Renal cortex interstitium (tissue), 15 donors: Measurements from ENCODE around the gene CSN1S1. TPM values are rescaled to one million over a fixed set of nuclear protein-coding genes. Genes with fewer than 3 reads are reported as not detected.
"Not testable (repeated sequence)": the region's sequence is repeated elsewhere in the genome, so short reads cannot be mapped to it uniquely, and the experiment has no call there.

Experiments
- DNase-seq, 11 donors: peaks; one replicate each; pipeline ENCODE4 v3.0.0-alpha.2; 2013; ENCODE audit warnings: low read depth in 9 of 11, low spot score in 4 of 11; ENCODE audit errors: extremely low read depth in 1 of 11
- long read RNA-seq, 16 experiments: transcript quantifications; one replicate each; lab custom pipeline, GENCODE V29; 2026
- polyA plus RNA-seq, 3 donors: library from polyadenylated mRNA; unstranded; fragments of 120-200 nt; gene quantifications; one replicate each; pipeline ENCODE4 v1.2.1, GENCODE V29; 2013; ENCODE audit not compliant: insufficient read length in 3 of 3

CSN1S1 gene
- polyA plus RNA-seq = not detected
- long read RNA-seq, donor 1 = 0 reads
- long read RNA-seq, donor 2 = 0 reads
- long read RNA-seq, donor 3 = 0 reads
- long read RNA-seq, donor 4 = 0 reads
- long read RNA-seq, donor 5 = 0 reads
- long read RNA-seq, donor 6 = 0 reads
- long read RNA-seq, donor 7 = 0 reads
- long read RNA-seq, donor 8 = 0 reads
- long read RNA-seq, donor 9 = 0 reads
- long read RNA-seq, donor 10 = 0 reads
- long read RNA-seq, donor 11 = 0 reads
- long read RNA-seq, donor 12 = 0 reads
- long read RNA-seq, donor 13 = 0 reads
- long read RNA-seq, donor 14 = 0 reads
- long read RNA-seq, donor 15 = 0 reads
- long read RNA-seq, donor 16 = 0 reads

DNA sequence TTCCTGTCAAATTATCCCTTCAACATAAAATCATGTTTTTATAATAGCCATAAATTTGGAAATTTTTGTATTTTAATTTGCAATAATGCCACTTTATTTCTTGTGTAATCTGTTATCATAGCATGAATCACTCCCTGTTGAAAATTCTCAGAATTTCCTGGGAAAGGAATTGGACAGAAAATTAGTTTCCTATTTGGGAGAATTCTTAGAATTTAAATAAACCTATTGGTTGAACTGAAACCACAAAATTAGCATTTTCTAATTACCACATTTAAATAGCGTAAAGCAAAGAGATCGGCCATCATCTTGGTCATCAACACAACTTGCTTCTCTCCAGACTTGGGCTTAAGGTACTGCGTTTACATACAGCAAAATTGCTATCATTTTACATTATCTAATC, at the start of gene CSN1S1:
CSN1S1 (plus strand) TSS at position 301 of the 400 bp plus-strand sequence. CDS start 1,488 bp downstream, outside the sequence.
- DNase-seq = no peak

GRCh38 chr4:69881173-69881773, 49.6 kb upstream of the CSN1S1 start:
- DNase-seq = peak in 3 of 11 donors; percentile 20 to 32 (median 22)

- no peak for DNase-seq
Measured at GRCh38 chr4:69882150-69882549, 48.7 kb upstream of the CSN1S1 start.

DNA sequence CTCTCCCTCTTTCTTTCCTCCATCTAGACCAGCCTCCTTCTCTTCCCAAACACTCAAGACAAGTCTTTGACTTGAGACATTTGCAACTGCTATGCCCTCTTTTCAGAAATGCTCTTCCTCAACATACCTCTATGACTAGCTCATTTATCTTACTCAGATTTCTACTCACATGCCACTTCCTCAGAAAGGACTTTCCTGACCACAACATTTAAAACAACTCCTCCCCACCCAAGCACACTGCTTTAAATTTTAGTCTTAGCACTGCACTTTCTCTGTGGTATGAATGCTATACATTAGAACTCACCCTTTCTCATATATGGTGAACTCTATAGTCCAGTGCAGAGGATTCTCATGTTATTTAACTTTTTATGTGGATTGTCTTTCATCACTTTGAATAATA, 42.5 kb upstream of the CSN1S1 start:
- no peak for DNase-seq

DNA sequence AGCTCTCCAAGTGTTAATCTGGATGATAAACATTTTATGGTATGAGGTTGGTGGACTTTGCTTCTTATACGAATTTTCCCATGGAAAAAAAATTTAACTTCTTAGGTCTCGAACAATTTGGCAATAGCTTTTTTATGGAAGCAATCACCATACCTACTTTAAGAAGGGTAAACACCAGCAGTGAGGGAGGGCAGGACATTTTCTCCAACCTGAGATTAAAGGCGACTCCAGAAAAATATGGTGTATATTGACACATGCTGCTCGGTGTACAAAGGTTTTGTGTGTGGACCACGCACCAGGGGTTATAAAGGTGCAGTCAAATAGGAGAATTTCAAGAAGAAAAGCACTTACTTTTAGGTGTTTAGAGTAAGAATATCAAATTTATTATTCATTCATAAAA, 36.7 kb upstream of the CSN1S1 start:
- DNase-seq = no peak

GRCh38 chr4:69894721-69895120, 36.1 kb upstream of the CSN1S1 start:
- no peak for DNase-seq

GRCh38 chr4:69896530-69897116, 34.2 kb upstream of the CSN1S1 start:
- no peak for DNase-seq

DNA sequence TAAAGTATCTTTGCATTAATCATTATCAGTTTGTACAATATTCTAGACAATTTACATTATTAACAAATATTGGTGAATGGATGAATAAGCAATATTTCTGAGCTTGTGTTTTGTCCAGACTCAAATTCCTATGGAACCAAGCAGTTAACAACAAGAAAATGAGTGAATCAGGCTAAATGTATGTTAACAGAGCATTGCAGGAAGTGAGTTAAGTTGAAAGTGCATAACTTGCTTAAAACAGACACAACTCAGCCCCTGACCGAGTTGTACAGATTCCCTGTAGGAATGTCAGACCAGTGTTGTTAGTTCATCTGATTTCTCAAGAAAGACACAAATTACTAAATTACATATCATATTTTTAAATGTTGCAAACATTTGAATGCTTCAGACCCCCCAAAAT, 23.7 kb upstream of the CSN1S1 start:
- DNase-seq = no peak

DNA sequence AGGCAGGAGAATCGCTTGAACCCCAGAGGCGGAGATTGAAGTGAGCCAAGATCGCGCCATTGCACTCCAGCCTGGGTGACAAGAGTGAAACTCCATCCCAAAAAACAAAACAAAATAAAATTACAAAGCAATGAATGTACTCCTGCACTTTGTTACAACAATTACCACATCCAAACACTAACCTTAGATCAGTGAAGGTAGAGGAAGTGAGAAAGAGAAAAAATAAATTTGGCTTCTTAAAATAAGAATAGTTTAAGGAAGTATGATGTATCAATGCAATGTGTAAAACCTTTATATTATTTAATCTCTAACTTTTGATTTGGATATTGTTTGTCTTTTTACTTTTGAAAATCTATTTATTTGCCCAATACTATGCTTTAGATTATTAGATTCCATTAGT, 21.7 kb upstream of the CSN1S1 start:
- DNase-seq = no peak

DNA sequence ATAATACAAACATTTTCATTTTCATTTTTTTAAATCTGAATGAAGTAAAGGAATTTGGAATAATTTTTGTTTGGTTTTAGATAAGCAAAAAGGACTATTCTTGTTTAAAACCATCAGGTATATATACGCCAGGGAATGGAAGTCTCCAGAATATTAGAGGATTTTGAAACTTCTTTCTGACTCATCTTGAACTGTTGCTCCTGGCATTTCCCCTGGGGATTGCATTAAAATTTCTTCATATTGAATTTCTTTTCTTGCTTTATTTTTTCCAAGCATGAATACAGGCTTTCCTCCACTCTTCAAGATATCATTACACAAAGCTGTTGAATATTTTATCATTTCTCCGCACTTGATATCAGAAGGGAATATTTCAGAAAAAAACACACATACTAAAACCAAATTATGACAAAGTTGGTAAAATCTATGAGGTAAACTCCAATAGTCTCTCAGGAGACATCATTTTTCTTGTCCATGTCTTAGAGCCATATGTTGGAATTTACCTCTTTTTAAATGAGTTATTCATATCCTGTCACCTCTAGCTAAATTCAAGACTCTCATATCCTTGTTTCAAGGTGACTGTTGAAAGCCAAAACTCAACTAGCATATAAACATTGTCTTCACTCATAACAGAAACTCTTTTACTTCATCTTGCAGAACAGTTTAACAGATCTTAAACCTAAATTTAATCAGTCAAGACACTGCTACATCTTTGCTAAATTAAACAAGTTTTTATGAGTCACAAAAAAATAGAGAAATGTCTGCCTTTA, 20.7 kb upstream of the CSN1S1 start:
- no peak for DNase-seq

DNA sequence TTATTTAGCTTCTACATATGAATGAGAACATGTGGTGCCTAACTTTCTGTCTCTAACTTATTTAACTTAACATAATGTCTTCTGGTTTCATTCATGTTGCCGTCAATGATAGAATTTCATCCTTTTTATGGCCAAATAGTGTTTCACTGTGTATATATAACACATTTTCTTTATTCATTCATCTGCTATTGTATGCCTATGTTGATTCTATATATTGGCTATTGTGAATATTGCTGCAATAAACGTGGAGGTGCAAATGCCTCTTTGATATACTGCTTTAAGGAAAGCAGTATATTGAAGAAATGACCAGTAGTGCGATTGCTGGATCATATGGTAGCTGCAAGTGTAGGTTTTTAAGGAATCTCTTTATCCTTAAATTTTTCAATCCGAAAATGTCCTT, 10.0 kb upstream of the CSN1S1 start:
- DNase-seq = no peak

- not testable (repeated sequence) for DNase-seq
Measured at GRCh38 chr4:69923782-69924410, 7.0 kb upstream of the CSN1S1 start.

GRCh38 chr4:69934150-69934549, 3.3 kb downstream of the CSN1S1 start:
- DNase-seq = no peak

DNA sequence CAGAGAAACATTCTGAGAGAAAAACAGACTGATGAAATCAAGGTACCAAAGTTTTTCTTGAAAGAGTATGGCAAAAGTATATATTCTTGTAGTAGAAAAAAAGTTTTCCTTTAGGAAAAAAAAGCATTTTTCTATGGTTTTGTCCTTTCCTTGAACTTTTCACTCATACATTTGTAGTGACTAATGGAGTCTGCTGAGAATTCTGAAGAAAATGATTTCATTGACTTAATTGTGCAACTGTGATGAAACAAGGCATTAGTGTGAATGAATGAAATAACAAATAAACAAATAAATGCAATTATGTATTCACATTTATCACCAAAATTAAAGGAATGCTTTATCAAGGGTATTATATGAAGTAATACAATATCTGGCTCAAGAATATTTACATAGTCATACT, 5.7 kb downstream of the CSN1S1 start:
- DNase-seq = no peak

DNA sequence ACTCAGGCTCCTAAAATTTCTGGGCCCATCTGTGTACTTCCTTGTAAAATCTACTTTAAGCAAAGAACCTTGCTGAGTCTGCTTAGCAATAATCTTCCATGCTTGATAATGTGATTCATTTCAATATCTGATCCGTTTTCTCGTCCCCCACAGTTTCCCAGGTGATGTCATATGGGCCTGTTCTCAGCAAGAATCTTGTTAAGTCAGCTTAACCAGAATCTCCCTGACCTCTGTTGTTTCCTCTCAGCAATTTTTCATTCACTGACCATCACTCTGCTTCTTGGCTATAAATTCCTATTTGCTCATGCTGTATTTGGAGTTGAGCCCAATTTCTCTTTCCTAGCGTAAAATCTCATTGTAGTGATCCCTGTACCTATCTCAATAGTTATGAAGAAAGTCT, 20.7 kb downstream of the CSN1S1 start:
- no peak for DNase-seq

GRCh38 chr4:69957209-69957608, 26.3 kb downstream of the CSN1S1 start:
- no peak for DNase-seq

- DNase-seq = no peak
Measured at GRCh38 chr4:69965628-69966027, 34.8 kb downstream of the CSN1S1 start, which contains the start of gene CSN2. Gene CSN2, minus strand, starts transcription at chr4:69965728. Its CDS starts 4,733 bp downstream, at chr4:69960995.

- no peak for DNase-seq
Measured at GRCh38 chr4:69970071-69970470, 39.2 kb downstream of the CSN1S1 start.

DNA sequence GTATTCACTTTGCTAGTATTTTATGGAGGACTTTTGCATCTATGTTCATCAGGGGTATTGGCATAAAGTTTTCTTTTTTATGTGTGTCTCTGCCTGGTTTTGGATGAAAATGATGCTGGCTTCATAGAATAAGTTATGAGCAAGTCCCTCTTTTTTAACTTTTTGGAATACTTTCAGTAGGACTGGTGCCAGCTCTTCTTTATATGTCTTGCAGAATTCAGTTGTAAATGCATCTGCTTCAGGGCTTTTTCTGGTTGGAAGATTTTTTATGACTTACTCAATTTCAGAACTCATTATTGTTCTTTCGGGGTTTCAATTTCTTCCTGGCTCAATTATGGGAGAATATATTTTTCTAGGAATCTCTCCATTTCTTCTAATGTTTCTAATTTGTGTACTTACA, 43.8 kb downstream of the CSN1S1 start:
- DNase-seq = no peak
